Metanephros (tissue), 1 donor: ENCODE results near the gene KRT81. TPM values are rescaled to one million over a fixed set of nuclear protein-coding genes. Genes with fewer than 3 reads are reported as not detected.

Experiments used
- total RNA-seq: library from RNA; depleted of rRNA; stranded (reverse); fragments of >200 nt; gene quantifications from one replicate; pipeline ENCODE4 v1.2.3, GENCODE V29; 2014

The KRT81 gene
- total RNA-seq, result not detected

DNA sequence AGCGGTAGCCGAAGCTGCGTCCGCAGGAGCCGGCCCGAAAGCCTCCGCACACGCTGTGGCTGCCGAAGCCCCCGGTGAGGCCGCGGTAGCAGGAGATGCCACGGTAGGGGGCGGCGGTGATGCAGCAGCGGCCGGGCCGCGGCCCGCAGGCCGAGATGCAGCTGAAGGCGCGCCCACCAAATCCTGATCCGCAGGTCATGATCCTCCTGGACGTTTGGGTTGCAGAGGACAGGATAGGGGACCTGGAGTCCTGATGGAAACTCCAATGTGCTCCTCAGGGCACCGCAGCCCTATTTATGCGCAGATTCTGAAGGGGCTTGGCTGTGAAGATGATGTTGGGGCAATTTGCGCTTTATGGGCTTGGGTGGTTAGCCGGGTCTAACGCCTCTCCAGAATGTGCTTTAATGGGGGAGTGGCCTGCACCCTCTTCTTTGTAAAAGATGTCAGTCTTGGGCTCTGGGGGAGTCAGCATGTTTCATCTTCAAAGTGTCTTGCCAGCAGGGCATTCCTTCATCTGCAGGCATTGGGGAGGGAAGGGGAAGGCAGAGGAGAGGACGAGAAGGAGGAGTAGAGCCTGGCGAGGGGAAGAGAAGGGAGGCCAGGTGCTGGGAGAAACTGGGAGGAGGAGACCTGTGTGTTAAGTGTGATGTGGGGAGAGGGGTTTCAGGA lies at the start of gene KRT81:
Gene KRT81 (minus strand): TSS at position 268 of the 669 bp plus-strand sequence. CDS start 69 bp downstream, at position 199.

DNA sequence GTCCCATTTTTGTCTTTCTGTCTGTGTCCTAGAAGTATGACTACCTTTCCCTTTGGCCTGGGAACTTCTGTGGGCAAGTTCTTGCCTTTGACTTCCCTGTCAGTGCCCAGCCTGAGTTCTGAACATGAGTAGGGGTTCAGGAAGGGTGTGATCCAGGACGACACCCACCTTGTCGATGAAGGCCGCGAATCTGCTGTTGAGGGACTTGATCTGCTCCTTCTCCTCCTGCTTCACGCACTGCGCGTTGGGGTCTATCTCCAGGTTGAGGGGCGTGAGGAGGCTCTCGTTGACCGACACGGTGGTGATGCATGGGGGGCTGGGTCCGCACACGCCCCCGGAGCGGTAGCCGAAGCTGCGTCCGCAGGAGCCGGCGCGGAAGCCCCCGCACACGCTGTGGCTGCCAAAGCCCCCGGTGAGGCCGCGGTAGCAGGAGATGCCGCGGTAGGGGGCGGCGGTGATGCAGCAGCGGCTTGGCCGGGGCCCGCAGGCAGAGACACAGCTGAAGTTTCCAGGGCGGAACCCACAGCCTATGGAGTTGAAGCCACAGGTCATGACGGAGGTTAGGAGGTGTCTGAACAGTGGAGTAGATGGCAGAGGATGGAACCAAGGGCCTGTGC lies 29.6 kb upstream of the KRT81 start, which contains the start of gene KRT83:
Gene KRT83 (minus strand): TSS at position 615 of the 617 bp plus-strand sequence. CDS start 63 bp downstream, at position 552.

GRCh38 chr12:52274521-52275120 lies 16.7 kb downstream of the KRT81 start, which contains the start of gene KRT86:
Gene KRT86, plus strand, starts transcription at chr12:52274645. Its CDS starts 27,272 bp downstream, at chr12:52301917.

Other genes with a start within 250 kb of the KRT81 start
- 87.3 TPM for gene NR4A1, start 240.1 kb downstream of the KRT81 start, total RNA-seq
- 21.0 TPM for gene ATG101, start 221.6 kb downstream of the KRT81 start, total RNA-seq
- gene SMIM41, start 211.8 kb downstream of the KRT81 start, total RNA-seq, result 0.35 TPM
- gene KRT80, start 99.5 kb downstream of the KRT81 start, total RNA-seq, result 0.70 TPM
- gene KRT7, start 58.3 kb downstream of the KRT81 start, total RNA-seq, result 43.1 TPM
- not detected for gene KRT86, start 16.9 kb downstream of the KRT81 start, total RNA-seq
- gene KRT83, start 29.9 kb upstream of the KRT81 start, total RNA-seq, result not detected
- gene KRT85, start 75.9 kb upstream of the KRT81 start, total RNA-seq, result not detected
- not detected for gene KRT84, start 94.1 kb upstream of the KRT81 start, total RNA-seq
- not detected for gene KRT82, start 114.8 kb upstream of the KRT81 start, total RNA-seq
- not detected for gene KRT75, start 142.8 kb upstream of the KRT81 start, total RNA-seq
- not detected for gene KRT6B, start 160.6 kb upstream of the KRT81 start, total RNA-seq
- not detected for gene KRT6C, start 182.3 kb upstream of the KRT81 start, total RNA-seq
- not detected for gene KRT6A, start 201.7 kb upstream of the KRT81 start, total RNA-seq
- 2.6 TPM for gene KRT5, start 228.9 kb upstream of the KRT81 start, total RNA-seq